ENCODE data around the gene LDHB. TPM values are rescaled to one million over a fixed set of nuclear protein-coding genes. Genes with fewer than 3 reads are reported as not detected.

LDHB gene
- total RNA-seq, 1 donor from 2014 or later, result 775 TPM

DNA sequence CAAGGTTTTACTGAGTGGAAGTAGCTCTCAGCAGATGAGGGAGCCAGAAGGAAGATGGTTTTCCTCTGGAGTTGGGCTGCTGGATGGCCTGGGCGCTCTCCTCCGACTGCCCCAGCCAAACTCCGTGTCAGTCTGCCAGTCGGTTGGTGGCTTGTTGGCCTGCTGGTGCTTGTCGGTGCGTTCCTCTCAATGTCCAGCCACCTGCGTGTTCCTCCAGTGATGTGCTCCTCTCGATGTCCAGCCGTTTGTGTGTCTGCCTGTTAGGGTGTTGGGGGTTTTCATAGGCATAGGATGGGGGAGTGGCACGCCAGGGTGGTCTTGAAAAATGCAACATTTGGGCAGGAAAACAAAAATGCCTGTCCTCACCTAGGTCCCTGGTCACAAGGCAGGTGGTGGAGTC, 37.0 kb upstream of the LDHB start:
- DNase-seq (ENCODE audit: low read depth), result no peak
- Mint-ChIP-seq H3K4me1 (ENCODE audit: low read depth, unreplicated experiment) (peaks cover 2% of the 10 kb centered on the region), H3K4me3 (ENCODE audit: unreplicated experiment) (no peak overlapping the region), H3K36me3 (ENCODE audit: low read depth, unreplicated experiment) (no peaks in the 10 kb centered on the region), H3K9me3 (ENCODE audit: unreplicated experiment) (peaks cover 3% of the 10 kb centered on the region), H3K27me3 (ENCODE audit: low read depth, unreplicated experiment) (no peaks in the 10 kb centered on the region), H3K27ac (ENCODE audit: unreplicated experiment) (no peak overlapping the region)
- Histone ChIP-seq H4K20me1 (ENCODE audit: insufficient read depth, low read length) (no peaks in the 10 kb centered on the region), H3K79me2 (ENCODE audit: insufficient read depth, low read length) (no peaks in the 10 kb centered on the region), H3K9ac (ENCODE audit: low read length) (no peak overlapping the region), H2AFZ (ENCODE audit: low read depth, low read length) (no peak overlapping the region), H3K4me2 (ENCODE audit: low read length) (no peak overlapping the region), H3K9me3 (ENCODE audit: insufficient read depth, low read depth, low read length) (no peaks in the 10 kb centered on the region), H3K4me1 (ENCODE audit: insufficient read depth, low read length) (no peaks in the 10 kb centered on the region), H3K36me3 (ENCODE audit: insufficient read depth, low read length) (no peaks in the 10 kb centered on the region), H3K27me3 (ENCODE audit: insufficient read depth, low read length) (no peaks in the 10 kb centered on the region), H3K27ac (ENCODE audit: low read depth, low read length) (no peak overlapping the region), H3K4me3 (ENCODE audit: insufficient read depth, low read depth, low read length) (no peak overlapping the region)
- no peak for FAIRE-seq
- TF ChIP-seq, protein P1, sequence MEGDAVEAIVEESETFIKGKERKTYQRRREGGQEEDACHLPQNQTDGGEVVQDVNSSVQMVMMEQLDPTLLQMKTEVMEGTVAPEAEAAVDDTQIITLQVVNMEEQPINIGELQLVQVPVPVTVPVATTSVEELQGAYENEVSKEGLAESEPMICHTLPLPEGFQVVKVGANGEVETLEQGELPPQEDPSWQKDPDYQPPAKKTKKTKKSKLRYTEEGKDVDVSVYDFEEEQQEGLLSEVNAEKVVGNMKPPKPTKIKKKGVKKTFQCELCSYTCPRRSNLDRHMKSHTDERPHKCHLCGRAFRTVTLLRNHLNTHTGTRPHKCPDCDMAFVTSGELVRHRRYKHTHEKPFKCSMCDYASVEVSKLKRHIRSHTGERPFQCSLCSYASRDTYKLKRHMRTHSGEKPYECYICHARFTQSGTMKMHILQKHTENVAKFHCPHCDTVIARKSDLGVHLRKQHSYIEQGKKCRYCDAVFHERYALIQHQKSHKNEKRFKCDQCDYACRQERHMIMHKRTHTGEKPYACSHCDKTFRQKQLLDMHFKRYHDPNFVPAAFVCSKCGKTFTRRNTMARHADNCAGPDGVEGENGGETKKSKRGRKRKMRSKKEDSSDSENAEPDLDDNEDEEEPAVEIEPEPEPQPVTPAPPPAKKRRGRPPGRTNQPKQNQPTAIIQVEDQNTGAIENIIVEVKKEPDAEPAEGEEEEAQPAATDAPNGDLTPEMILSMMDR (IDR thresholded peaks at IDR 0.05; ENCODE audit: insufficient read depth, low read depth, low read length), result no peak
- no peak for TF ChIP-seq EZH2 (IDR thresholded peaks at IDR 0.05; ENCODE audit: insufficient read depth, low read length)

DNA sequence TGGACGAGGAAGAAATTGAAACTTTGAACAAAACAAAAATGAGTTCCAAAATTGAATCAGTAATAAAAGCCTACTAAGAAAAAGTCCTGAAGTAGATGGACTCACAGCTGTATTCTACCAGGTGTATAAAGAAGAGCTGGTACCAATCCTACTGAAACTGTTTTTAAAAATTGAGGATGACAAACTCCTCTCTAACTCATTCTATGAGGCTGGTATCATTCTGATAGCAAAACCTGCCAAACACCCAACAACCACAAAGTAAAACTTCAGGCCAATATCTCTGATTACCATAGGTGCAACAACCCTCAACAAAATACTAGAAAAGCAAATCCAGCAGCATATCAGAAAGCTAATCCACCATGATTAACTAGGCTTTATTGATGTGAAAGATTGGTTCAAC, 33.9 kb upstream of the LDHB start:
- Histone ChIP-seq H3K79me2 (ENCODE audit: insufficient read depth, low read length) (no peaks in the 10 kb centered on the region), H3K27me3 (ENCODE audit: insufficient read depth, low read length) (no peaks in the 10 kb centered on the region), H3K4me1 (ENCODE audit: insufficient read depth, low read length) (no peaks in the 10 kb centered on the region), H3K9me3 (ENCODE audit: insufficient read depth, low read depth, low read length) (no peaks in the 10 kb centered on the region), H3K4me2 (ENCODE audit: low read length) (no peak overlapping the region), H4K20me1 (ENCODE audit: insufficient read depth, low read length) (no peaks in the 10 kb centered on the region), H3K4me3 (ENCODE audit: insufficient read depth, low read depth, low read length) (no peak overlapping the region), H3K9ac (ENCODE audit: low read length) (no peak overlapping the region), H3K27ac (ENCODE audit: low read depth, low read length) (no peak overlapping the region), H3K36me3 (ENCODE audit: insufficient read depth, low read length) (no peaks in the 10 kb centered on the region), H2AFZ (ENCODE audit: low read depth, low read length) (no peak overlapping the region)
- Mint-ChIP-seq H3K4me3 (ENCODE audit: unreplicated experiment) (no peak overlapping the region), H3K36me3 (ENCODE audit: low read depth, unreplicated experiment) (no peaks in the 10 kb centered on the region), H3K27me3 (ENCODE audit: low read depth, unreplicated experiment) (no peaks in the 10 kb centered on the region), H3K4me1 (ENCODE audit: low read depth, unreplicated experiment) (peaks cover 1% of the 10 kb centered on the region), H3K27ac (ENCODE audit: unreplicated experiment) (no peak overlapping the region), H3K9me3 (ENCODE audit: unreplicated experiment) (peaks cover 5% of the 10 kb centered on the region)
- no peak for FAIRE-seq
- no peak for TF ChIP-seq EZH2 (IDR thresholded peaks at IDR 0.05; ENCODE audit: insufficient read depth, low read length)
- TF ChIP-seq, protein P1 (IDR thresholded peaks at IDR 0.05; ENCODE audit: insufficient read depth, low read depth, low read length), result no peak
- no peak for DNase-seq (ENCODE audit: low read depth)

DNA sequence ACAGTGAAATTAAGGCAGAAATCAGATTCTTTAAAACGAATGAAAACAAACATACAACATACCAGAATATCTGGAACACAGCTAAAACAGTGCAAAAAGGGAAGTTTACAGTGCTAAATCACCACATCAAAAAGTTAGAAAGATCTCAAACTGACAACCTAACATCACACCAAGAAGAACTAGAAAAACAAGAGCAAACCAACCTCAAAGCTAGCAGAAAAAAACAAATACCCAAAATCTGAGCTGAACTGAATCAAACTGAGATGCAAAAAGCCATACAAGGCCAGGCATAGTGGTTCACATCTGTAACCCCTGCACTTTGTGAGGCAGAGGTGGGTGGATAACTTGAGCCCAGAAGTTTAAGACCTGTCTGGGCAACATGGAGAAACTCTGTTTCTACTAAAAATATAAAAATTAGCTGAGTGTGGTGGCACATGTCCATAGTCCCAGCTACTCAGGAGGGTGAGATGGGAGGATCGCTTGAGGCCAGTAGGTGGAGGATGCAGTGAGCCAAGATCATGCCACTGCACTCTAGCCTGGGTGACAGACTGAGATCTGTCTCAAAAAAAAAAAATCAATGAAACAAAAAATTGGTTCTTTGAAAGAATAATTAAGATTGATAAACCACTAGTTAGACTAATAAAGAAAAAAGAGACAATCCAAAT, 33.2 kb upstream of the LDHB start:
- no peak overlapping the region for H3K9ac ChIP-seq (ENCODE audit: low read length)
- no peaks in the 10 kb centered on the region for H3K27me3 ChIP-seq (ENCODE audit: insufficient read depth, low read length)
- TF ChIP-seq, protein P1 (IDR thresholded peaks at IDR 0.05; ENCODE audit: insufficient read depth, low read depth, low read length), result no peak
- no peak for TF ChIP-seq EZH2 (IDR thresholded peaks at IDR 0.05; ENCODE audit: insufficient read depth, low read length)
- H3K4me2 ChIP-seq (ENCODE audit: low read length), result no peak overlapping the region
- H3K4me1 ChIP-seq (ENCODE audit: insufficient read depth, low read length), result no peaks in the 10 kb centered on the region
- Mint-ChIP-seq H3K27me3 (ENCODE audit: low read depth, unreplicated experiment) (no peaks in the 10 kb centered on the region), H3K9me3 (ENCODE audit: unreplicated experiment) (peaks cover 5% of the 10 kb centered on the region), H3K36me3 (ENCODE audit: low read depth, unreplicated experiment) (no peaks in the 10 kb centered on the region), H3K4me3 (ENCODE audit: unreplicated experiment) (no peak overlapping the region), H3K4me1 (ENCODE audit: low read depth, unreplicated experiment) (no peaks in the 10 kb centered on the region), H3K27ac (ENCODE audit: unreplicated experiment) (no peak overlapping the region)
- H3K79me2 ChIP-seq (ENCODE audit: insufficient read depth, low read length), result no peaks in the 10 kb centered on the region
- no peak for FAIRE-seq
- H4K20me1 ChIP-seq (ENCODE audit: insufficient read depth, low read length), result no peaks in the 10 kb centered on the region
- no peak overlapping the region for H3K27ac ChIP-seq (ENCODE audit: low read depth, low read length)
- H3K36me3 ChIP-seq (ENCODE audit: insufficient read depth, low read length), result no peaks in the 10 kb centered on the region
- H3K4me3 ChIP-seq (ENCODE audit: insufficient read depth, low read depth, low read length), result no peak overlapping the region
- no peak for DNase-seq (ENCODE audit: low read depth)
- H2AFZ ChIP-seq (ENCODE audit: low read depth, low read length), result no peak overlapping the region
- H3K9me3 ChIP-seq (ENCODE audit: insufficient read depth, low read depth, low read length), result no peaks in the 10 kb centered on the region

All from astrocyte (in vitro differentiated cells and primary cell).